GOT3 (cell line): ENCODE measurements around the gene IRF3.

ENCODE experiments used
- DNase-seq: peaks from one replicate; lab custom pipeline; 2025; ENCODE audit warnings: mixed read lengths; lab: John Stamatoyannopoulos, UW

IRF3 gene

GRCh38 chr19:49687150-49687549 is 21.5 kb upstream of the IRF3 start:
- no peak for DNase-seq

- DNase-seq: no peak
Observed at GRCh38 chr19:49686503-49687088, 20.9 kb upstream of the IRF3 start.

GRCh38 chr19:49685845-49686332 is 20.2 kb upstream of the IRF3 start:
- no peak for DNase-seq

GRCh38 chr19:49684983-49685553 is 19.4 kb upstream of the IRF3 start:
- no peak for DNase-seq

GRCh38 chr19:49684251-49684982 is 18.8 kb upstream of the IRF3 start:
- DNase-seq: no peak

- no peak for DNase-seq
Observed at GRCh38 chr19:49683814-49684250, 18.2 kb upstream of the IRF3 start.

- no peak for DNase-seq
Observed at GRCh38 chr19:49682274-49682673, 16.6 kb upstream of the IRF3 start.

- DNase-seq: no peak
Observed at GRCh38 chr19:49681830-49682229, 16.2 kb upstream of the IRF3 start.

- peak; percentile 48 for DNase-seq
Observed at GRCh38 chr19:49680421-49681351, 15.0 kb upstream of the IRF3 start.

- no peak for DNase-seq
Observed at GRCh38 chr19:49679771-49680413, 14.2 kb upstream of the IRF3 start.

- DNase-seq: no peak
Observed at GRCh38 chr19:49678985-49679770, 13.5 kb upstream of the IRF3 start.

- peak; percentile 40 for DNase-seq
Observed at GRCh38 chr19:49677901-49678674, 12.4 kb upstream of the IRF3 start.

- no peak for DNase-seq
Observed at GRCh38 chr19:49677231-49677900, 11.7 kb upstream of the IRF3 start, which contains the start of gene PRMT1. Gene PRMT1 (plus strand): TSS chr19:49677271. CDS start chr19:49677281, 10 bp downstream.

GRCh38 chr19:49676784-49677230 is 11.2 kb upstream of the IRF3 start:
- DNase-seq: peak; percentile 98

- peak; percentile 69 for DNase-seq
Observed at GRCh38 chr19:49676136-49676783, 10.6 kb upstream of the IRF3 start.

GRCh38 chr19:49672131-49672919 is 6.7 kb upstream of the IRF3 start:
- no peak for DNase-seq

GRCh38 chr19:49669516-49669915 is 3.9 kb upstream of the IRF3 start:
- DNase-seq: no peak

GRCh38 chr19:49667473-49667872 is 1.8 kb upstream of the IRF3 start:
- DNase-seq: no peak
